LNCAP (cell line): ENCODE data around the gene GPR55.

ENCODE experiments used
- TF ChIP-seq, protein P1 (sequence below): fragments of 450-650 bp; IDR thresholded peaks from 2 replicates; pipeline ENCODE4 v1.5.1; 2017; ENCODE audit warnings: mild to moderate bottlenecking

The GPR55 gene

DNA sequence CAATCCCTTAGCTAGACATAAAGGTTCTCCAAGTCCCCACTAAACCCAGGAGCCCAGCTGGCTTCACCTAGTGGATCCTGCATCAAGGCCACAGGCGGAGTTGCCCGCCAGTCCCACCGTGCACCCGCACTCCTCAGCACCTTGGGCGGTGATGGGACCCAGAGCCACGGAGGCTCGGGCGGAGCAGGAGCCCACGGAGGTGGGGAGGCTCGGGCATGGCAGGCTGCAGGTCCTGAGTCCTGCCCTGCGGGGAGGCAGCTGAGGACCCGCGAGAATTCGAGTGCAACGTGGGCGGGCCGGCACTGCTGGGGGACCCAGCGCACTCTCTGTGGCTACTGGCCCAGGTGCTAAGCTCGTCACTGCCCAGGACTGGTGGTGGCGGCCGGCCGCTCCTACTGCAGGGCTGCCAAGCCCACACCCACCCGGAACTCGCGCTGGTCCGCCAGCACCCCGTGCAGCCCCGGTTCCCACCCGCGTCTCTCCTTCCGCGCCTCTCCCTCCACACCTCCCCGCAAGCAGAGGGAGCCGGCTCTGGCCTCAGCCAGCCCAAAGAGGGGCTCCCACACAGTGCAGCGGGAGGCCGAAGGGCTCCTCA, 39.2 kb upstream of the GPR55 start:
- TF ChIP-seq, protein P1, sequence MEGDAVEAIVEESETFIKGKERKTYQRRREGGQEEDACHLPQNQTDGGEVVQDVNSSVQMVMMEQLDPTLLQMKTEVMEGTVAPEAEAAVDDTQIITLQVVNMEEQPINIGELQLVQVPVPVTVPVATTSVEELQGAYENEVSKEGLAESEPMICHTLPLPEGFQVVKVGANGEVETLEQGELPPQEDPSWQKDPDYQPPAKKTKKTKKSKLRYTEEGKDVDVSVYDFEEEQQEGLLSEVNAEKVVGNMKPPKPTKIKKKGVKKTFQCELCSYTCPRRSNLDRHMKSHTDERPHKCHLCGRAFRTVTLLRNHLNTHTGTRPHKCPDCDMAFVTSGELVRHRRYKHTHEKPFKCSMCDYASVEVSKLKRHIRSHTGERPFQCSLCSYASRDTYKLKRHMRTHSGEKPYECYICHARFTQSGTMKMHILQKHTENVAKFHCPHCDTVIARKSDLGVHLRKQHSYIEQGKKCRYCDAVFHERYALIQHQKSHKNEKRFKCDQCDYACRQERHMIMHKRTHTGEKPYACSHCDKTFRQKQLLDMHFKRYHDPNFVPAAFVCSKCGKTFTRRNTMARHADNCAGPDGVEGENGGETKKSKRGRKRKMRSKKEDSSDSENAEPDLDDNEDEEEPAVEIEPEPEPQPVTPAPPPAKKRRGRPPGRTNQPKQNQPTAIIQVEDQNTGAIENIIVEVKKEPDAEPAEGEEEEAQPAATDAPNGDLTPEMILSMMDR = no peak

DNA sequence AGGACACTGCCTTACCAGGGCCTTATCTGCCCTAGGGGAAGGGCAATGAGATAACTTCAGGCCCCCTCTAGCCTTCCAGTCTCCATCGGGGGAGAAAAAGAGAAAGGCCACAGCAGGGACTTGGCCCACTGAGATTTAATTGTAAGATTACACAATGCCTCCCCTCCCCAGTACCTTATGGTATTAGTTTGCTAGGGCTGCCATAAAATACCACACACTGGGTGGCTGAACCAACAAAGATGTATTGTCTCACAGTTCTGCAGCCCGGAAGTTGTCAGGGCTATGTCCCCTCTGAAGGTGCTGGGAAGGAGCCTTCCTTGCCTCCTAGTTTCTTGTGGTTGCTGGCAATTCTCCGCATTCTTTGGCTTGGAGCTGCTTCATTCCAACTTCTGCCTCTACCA, 36.0 kb upstream of the GPR55 start:
- TF ChIP-seq, protein P1 = no peak

DNA sequence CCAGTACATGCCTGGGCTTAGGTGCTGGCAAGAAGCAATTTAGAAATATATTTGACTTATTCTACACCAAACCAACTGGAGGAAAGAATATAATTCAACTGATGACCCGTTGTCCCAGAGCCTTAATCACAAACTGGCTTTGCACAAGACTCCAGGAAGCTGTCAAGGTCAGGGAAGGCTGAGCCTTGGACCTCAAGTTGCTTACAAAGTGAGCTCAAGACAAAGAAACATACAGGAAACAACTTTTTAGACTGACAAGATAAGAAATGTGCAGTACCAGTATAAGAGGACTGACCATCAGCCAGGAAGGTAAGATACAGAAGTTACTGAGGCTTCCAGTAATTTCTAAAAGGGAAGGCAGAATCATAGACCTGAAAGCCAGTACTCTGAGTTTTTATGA, 35.0 kb upstream of the GPR55 start:
- TF ChIP-seq, protein P1 = no peak

DNA sequence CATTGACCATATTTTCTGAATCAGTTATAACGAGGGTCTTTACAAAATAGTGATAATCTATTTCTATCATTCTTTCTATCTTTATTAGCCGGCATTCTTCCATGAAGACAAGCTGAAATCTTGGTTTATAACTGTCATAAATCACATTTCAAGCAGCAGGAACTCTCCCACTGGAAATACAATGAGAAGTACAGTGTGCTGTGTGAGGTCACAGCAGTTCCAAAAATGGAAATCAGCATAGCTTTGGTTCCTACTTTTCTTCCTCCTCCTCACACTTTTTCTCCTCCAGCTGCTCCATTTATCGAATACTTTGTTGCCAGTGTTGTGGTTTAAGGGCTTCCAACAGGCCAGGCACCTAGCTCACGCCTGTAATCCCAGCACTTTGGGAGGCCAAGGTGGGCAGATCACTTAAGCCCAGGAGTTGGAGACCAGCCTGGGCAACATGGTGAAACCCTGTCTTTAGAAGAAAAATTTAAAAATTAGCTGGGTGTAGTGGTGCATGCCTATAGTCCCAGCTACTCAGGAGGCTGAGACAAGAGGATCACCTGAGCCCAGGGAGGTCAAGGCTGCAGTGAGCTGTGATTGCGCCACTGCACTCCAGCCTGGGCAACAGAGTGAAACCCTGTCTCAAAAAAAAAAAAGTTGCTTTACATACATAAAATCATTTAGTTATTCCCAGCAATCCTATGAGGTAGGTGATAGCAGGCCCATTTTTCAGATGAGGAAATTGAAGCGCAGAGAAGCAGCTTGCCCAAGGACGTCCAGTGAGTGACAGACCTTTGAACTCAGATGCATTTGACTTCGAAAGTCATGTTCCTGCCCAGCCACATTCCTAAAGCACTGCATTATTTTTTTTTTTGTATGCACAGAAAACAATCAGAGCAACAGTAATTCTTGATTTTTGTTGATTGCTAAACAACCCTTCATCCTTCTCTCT, 34.0 kb upstream of the GPR55 start:
- TF ChIP-seq, protein P1 = no peak

DNA sequence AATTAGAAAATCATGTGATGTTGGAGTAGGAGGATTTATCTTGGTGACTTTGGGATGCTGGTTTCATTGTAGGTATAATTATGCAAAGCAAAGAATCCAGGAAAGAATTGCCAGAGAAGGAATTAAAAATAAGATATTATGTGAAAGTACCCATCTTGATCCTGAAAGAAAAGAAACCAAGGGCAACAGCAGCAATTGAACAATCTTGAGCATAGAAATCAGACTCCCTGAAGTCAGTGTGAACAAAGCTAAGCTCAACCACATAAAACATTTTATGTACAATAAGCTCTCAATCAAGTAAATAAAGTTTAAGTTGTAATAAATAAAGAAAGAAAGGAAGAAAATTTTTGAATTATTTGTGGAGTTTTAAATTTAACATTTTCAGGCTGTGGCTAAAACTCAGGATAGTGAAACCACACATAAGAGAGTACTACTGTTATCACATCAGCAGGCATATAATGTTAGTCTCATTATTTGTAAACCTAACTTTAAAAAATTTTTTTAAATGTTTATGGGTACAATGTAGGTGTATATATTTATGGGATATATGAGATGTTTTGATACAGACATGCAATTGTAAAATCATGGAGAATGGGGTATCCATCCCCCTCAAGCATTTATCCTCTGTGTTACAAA, 32.8 kb upstream of the GPR55 start:
- TF ChIP-seq, protein P1 = no peak

DNA sequence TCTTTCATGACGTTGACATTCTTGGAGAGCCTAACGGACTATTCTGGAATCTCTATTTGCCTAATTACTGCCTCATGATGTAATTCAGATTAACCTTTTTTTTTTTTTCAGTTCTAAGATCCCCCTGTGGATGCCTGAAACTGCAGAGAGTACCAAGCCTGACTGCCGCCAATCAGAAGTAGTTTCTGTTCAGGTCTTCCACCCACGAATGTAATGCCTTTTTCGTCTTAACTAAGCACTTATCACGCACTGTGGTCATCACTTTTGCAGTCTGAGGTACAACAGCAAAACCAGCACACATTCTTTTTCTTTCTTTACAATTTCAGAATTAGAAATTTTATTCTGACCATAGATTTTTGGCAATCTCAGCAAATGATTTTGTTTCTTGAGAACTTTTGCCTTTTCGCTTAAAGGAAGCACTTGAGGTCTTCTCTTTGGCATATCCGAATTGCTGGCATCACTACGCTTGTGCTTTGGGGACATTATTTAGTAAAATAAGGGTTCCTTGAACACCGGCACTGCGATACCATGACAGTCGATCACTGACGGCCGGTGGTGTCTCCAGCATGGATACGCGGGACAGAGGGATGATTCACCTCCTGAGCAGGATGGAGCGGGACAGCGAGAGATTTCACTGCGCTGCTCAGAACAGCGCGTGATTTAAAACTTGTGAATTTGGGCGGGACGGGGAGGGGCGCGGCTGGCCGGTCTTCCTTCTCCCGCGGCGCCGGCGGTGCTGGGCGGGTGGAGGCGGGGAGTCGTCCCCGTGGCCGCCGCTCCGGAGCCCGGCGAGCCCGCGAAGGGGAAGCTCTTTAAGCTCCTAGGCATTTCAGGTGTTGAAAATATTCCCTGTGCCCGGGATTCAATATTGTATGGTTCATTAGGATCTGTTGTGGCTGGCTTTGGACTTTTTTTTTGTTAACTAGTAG, 32.0 kb upstream of the GPR55 start:
- TF ChIP-seq, protein P1 = no peak

DNA sequence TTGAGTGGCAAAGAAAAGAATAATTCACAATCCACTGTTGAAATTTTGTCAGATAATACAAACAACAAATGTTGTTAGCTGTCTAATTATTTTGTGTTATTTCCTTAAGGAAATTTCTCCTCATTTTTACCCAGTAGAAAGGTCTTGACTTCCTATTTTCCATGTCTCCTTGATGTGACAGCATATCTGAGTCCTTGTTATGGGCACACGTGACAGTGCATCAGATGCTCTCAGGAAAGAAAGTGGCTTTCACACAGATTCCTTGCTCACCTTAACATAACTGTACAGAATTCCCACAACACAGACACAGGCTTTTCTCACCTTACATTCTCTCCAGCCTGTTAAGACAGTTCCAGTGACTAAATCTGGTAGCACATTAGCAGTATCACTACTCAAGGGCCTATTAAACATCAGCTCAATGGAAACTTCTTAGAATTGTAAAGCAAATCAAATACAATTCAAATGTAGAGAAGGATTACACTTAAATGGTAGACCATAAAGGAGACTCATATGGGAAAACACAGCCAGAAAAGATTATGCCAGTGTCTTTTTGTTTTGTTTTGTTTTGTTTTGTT, 30.2 kb upstream of the GPR55 start:
- TF ChIP-seq, protein P1 = no peak
